GM12891 (cell line): ENCODE data around the gene FGF19.

Experiments used
- PAX5 ChIP-seq: IDR thresholded peaks from 2 replicates; pipeline ENCODE4 v1.6.1; 2011; ENCODE audit warnings: low read length, moderate library complexity, mild to moderate bottlenecking; ENCODE audit not compliant: insufficient read depth, severe bottlenecking
- POLR2A ChIP-seq: IDR thresholded peaks from 2 replicates; pipeline ENCODE4 v1.6.1; 2011; ENCODE audit warnings: low read depth, low read length, control low read depth
- POLR2AphosphoS5 ChIP-seq: IDR thresholded peaks from 2 replicates; pipeline ENCODE4 v1.6.1; 2011; ENCODE audit warnings: low read depth, low read length, control low read depth
- SPI1 ChIP-seq: IDR thresholded peaks from 2 replicates; pipeline ENCODE4 v1.6.1; 2011; ENCODE audit warnings: low read depth, low read length, control low read depth

GRCh38 chr11:69744435-69744834, 40.6 kb upstream of the FGF19 start:
- TF ChIP-seq POLR2A (no peak), SPI1 (no peak), POLR2AphosphoS5 (no peak), PAX5 (no peak)
